Measurements from ENCODE around the gene PSENEN.

- TF ChIP-seq, protein P1, sequence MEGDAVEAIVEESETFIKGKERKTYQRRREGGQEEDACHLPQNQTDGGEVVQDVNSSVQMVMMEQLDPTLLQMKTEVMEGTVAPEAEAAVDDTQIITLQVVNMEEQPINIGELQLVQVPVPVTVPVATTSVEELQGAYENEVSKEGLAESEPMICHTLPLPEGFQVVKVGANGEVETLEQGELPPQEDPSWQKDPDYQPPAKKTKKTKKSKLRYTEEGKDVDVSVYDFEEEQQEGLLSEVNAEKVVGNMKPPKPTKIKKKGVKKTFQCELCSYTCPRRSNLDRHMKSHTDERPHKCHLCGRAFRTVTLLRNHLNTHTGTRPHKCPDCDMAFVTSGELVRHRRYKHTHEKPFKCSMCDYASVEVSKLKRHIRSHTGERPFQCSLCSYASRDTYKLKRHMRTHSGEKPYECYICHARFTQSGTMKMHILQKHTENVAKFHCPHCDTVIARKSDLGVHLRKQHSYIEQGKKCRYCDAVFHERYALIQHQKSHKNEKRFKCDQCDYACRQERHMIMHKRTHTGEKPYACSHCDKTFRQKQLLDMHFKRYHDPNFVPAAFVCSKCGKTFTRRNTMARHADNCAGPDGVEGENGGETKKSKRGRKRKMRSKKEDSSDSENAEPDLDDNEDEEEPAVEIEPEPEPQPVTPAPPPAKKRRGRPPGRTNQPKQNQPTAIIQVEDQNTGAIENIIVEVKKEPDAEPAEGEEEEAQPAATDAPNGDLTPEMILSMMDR (conservative IDR thresholded peaks at IDR 0.05; ENCODE audit: low read length): no peak
- TF ChIP-seq EZH2phosphoT487 (IDR thresholded peaks at IDR 0.05; ENCODE audit: borderline replicate concordance): no peak
Measured at GRCh38 chr19:35748106-35749020, 2.9 kb downstream of the PSENEN start, which contains the start of gene LIN37.

Data from Loucy (cell line).